Astrocyte of the cerebellum (primary cell): ENCODE measurements around the gene HIPK2.

ENCODE experiments used
- DNase-seq: peaks from one replicate; pipeline ENCODE4 v3.0.0-alpha.2; 2011; ENCODE audit warnings: low read depth
- H3K4me3 ChIP-seq: 2 replicates; pipeline ENCODE4 v1.5.1; 2011; ENCODE audit warnings: mild to moderate bottlenecking, low read depth, low read length, moderate library complexity
- CTCF ChIP-seq: IDR thresholded peaks from 2 replicates; pipeline ENCODE4 v1.5.1; 2012; ENCODE audit warnings: low read length, low read depth, moderate library complexity, mild to moderate bottlenecking; ENCODE audit errors: missing control alignments
- in situ Hi-C: cut with HindIII; loops from 2 replicates; pipeline ENCODE4 v1.10.0; 2017; ENCODE audit warnings: low sequenced_read_pairs

The HIPK2 gene

GRCh38 chr7:139716156-139716942 lies 61.4 kb downstream of the HIPK2 start:
- DNase-seq = no peak
- TF ChIP-seq CTCF = no peak
- in situ Hi-C loops = no loop called here
- no peak overlapping the region for H3K4me3 ChIP-seq

DNA sequence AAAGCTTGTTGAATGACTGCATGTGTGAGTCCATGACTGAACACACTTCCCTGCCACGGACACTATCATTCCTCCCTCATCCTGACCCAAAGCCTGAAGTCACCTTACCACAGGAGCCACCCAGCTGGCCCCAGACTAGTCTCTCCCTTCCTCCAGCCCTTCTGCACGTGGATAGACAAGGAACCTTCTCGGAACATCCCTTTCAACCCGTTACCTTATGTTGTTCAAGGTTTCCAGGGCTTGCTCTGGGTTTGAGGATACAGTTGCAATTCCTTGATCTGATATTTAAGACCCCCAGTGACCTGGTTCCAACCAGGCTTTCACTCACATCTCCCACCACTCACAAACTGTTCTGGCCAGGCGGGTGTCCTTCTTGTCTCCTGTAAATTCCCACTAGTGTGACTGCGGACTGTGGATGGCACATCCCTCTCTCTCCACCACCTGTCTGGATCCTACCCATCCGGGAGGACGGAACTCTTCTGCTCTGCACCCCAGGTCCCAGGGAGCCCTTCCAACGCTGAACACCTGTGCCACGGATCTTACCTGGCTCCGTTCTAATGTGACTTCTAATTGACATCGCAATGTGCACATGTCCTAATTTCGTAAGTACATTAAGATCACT lies 62.5 kb downstream of the HIPK2 start:
- H3K4me3 ChIP-seq = no peak overlapping the region
- no peak for DNase-seq
- in situ Hi-C loops = no loop called here
- TF ChIP-seq CTCF = no peak

DNA sequence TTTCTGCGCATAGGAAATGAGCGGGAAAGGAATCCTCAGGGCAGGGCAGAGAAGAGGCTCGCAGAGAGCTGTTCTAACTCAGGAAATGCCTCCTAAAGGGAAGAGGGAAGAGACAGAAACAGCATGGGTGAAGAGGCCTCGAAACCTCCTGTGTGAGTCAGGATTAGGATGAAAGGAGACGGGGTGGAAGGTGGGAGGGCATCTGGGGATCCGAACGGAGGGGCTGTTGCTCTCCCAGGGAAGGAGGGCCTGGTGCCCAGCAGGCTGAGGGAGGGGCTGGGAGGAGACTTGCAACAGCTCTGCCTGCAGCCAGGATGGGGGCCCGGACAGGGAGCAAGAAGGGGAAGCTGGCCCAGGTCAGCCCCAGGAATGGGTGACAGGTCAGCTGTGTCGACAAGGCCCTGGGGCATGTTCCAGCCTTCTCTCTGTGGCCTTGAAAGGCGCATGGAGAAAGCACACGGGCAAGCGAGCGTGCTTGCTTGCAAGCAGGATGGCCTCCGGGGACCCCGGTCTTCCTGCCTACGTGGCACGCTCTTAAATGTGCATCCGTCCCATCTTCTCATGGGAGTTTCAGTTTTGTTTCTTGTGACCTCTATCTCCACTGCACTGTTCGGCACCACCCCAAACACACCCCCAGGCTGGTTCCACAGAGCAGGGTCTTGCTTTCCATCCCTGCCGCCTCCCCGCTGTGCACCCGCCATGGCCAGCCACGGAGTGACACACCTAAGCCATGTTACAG lies 63.5 kb downstream of the HIPK2 start:
- no peak for DNase-seq
- no peak overlapping the region for H3K4me3 ChIP-seq
- in situ Hi-C loops = no loop called here
- no peak for TF ChIP-seq CTCF

DNA sequence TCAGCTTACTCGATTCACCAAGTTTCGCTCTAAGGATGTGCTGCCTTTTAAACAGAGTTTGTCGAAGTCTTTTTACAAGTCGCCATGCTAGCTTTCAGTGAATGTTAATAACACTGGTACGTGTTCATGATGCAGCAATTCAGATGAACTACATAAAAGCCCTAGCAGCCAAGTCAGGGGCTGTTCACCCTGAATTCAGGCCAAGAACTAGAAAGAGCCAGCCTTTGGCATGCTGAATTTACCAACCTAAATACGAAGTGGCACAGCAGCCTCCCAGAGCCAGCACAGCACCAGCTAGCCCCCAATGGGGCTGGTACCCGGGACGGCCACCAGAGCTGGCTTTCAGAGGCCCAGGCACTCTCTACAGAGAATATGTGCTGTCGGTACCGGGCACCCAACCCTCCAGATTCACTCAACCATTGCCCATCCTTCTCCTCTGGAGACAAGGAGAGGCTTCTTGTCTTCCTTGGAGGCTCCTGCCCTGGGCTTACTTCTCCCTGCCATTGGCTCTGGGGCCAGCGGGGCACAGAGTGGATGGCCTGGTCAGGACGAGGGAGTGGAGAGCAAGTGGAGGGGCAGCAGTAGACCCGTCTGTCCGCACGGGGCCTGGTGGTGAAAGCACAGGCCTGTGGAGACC lies 64.2 kb downstream of the HIPK2 start:
- DNase-seq = no peak
- in situ Hi-C loops = no loop called here
- no peak overlapping the region for H3K4me3 ChIP-seq
- TF ChIP-seq CTCF = no peak

GRCh38 chr7:139713061-139713460 lies 64.7 kb downstream of the HIPK2 start:
- DNase-seq = no peak
- in situ Hi-C loops = no loop called here
- no peak for TF ChIP-seq CTCF
- no peak overlapping the region for H3K4me3 ChIP-seq

GRCh38 chr7:139711991-139712743 lies 65.6 kb downstream of the HIPK2 start:
- in situ Hi-C loops = no loop called here
- no peak for TF ChIP-seq CTCF
- DNase-seq = no peak
- H3K4me3 ChIP-seq = no peak overlapping the region
